ENCODE results near the gene GLRX3.
"Not testable (repeated sequence)": the region's sequence is repeated elsewhere in the genome, so short reads cannot be mapped to it uniquely, and the experiment has no call there.

GLRX3 gene

DNA sequence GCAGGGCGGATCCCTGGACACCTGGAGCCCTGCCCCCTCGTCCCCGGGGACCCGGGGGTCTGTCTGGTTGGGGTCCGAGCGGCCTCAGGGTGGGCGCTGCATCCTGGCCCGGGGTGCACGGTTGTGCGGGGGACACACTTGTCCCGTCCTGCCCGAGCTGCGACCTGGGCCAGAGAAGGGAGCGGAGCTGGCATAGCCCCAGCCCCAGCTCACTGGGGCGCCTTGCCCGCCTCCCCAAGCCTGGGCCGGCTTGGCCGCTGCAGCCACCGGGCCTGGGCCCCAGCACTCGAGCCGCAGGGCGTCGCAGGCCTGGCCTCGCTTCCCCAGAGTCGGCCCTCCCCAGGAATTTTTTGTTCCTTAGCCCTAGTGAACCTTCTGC is 54.5 kb downstream of the GLRX3 start:
- no peak for DNase-seq

DNA sequence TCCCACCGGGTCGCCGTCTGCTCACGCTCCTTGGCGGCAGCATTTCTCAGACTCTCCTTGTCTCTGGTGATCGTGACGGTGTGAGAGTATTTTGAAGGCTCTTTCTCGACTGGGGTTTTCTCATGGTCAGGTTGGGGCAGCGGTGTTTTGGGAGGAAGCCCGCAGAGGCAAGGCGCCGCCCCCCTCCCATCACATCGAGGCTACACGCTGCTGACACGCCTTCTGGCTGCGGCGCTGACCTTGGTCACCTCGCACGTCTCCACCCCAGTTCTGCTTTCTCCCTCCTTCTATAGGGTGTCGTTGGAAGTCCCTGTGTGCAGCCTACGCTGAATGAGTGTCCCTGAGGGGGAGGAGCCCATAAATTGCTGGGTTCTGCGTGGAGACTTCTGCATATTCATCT is 55.2 kb downstream of the GLRX3 start:
- no peak for DNase-seq

DNA sequence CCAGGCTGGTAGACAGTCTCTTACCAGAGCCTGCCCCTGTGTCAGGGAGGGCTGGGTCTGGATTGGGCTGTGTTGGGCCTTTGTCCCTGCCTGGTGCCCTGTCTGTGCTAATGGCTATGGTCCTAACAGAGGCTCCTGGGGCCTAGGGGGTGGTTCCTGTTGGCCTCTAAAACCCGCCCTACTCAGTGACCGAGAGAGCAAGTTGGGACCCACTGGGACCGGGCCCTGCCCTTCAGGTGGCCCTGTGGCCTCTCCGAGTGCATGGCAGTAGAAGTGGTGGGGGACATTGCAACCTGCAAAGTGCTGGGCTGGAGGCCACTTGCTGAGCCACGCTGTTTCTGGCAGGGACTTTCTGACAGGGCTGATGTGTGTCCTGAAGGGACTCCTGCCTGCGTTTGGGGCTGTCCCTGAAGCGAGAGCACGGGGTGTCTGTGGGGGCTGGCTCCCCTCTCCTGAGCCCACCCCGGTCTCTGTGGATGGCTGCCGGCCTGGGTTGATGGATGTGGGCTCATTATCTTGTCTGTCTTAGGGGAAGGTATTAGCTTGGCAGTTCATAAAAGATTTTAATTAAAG is 56.2 kb downstream of the GLRX3 start:
- DNase-seq = no peak

DNA sequence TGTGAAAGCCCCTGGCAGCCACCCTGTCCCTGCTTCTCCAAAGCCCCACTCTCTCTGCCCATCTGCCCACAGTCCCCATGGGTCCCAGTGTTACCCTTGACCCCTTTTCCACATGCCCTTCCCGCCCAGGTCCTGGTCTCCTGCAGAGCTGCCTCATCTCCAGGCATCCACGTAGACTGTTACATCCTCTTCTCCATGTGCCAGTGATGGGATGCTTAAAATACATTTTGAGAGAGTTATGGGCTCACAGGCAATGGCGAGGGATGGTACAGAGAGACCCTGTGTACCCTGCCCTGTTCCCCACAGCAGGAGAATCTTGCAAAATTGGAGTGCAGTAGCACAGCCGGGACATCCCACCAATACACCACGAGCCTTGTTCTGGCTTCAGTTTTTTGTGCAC is 56.8 kb downstream of the GLRX3 start:
- DNase-seq = no peak

DNA sequence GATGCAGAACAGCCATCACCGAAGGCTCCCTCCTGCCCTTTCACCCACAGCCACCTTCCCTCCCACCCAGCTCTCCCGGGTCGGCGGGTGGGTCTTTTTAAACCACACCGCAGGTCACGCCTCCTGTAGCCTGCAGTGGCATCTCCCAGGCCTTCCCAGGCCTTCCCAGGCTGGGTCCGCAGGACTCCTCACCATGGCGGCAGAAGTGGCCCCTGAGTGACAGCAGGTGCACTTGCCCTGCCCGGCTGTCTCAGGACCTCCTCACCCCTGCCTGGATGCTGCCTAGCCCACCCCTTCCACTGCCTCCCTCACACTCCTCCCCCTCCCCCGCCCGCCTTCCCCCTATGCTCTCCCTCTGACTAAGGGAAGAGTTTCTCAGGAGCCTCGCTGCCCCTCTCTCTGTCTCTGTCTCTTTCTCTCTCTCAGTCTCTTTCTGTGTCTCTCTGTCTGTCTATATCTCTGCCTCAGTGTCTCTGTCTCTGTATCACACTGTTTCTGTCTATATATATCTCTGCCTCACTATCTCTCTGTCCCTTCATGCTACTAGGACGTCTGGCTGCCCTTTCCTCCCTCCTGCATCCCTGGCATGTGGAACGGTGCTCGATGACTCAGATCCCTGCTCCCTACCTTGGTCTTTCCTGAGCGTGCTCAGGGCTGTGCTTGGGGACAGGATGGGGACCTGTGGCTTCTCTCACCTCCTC is 57.5 kb downstream of the GLRX3 start:
- no peak for DNase-seq

DNA sequence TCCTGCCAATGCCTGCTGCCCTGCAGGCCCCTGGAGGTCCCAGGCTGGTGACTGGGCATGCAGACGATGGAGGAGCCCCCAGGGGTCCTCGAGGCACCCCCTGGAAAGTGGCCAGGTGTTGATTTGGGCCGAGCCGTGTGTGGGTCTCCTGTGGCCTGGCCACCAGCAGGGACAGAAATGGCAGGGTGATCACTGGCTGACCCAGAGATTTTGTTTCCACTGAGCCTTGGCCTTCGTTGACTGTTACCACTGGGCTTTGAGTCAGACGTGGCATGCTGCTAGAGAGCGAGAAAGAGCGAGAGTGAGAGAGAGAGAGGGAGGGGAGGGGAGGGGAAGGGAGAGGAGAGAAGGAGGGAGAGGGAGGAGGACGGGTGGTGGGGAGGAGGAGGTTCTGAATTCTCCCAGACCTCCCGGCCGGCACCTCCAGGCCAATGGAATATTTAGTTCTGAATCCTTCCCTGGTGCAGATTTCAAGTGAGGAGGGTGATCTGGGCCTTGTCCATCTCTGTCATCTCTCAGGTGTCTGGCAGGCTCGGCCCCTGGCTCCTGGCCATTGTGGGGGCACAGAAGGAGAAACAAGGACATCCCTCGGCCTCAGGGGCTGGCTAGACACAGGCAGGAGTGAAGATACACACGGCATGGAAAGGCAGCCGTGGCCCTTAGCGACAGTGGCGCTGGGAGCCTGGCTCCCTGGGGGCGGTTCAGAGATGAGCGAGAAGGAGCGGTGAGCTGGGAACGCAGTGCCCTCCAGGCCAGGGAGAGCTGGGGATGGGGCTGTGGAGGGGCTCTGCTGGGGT is 58.2 kb downstream of the GLRX3 start:
- DNase-seq = no peak

DNA sequence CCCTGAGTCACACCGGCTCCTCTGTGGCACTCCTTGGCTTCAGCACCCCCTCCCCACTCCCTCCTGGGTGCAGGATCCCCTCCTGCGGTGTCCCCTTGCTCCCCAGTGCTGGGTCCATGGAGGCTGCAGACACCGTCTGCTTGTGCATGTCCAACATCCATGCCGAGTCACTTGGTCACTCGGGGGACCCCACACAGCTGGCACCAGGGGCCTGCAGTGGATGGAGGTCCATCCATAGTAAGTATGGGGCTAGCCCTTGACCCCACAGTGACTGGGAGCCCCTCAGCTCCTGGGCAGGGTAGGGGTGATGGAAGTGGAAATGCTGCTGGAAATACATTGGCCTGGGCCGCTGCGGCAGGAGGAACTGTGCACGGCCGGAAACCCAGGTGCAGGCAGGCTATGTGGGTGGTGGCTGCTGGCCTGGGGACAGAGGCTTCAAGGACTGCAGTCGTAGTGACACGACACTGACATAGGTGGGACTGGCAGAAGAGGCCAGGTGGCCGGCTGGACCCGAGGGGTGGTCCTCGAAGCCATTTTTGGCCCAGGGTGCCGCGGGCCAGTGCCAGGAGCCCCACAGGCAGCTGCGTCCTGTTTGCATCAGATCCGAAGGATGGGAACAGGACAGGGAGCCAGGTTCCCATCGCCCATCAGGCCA is 58.9 kb downstream of the GLRX3 start:
- no peak for DNase-seq

DNA sequence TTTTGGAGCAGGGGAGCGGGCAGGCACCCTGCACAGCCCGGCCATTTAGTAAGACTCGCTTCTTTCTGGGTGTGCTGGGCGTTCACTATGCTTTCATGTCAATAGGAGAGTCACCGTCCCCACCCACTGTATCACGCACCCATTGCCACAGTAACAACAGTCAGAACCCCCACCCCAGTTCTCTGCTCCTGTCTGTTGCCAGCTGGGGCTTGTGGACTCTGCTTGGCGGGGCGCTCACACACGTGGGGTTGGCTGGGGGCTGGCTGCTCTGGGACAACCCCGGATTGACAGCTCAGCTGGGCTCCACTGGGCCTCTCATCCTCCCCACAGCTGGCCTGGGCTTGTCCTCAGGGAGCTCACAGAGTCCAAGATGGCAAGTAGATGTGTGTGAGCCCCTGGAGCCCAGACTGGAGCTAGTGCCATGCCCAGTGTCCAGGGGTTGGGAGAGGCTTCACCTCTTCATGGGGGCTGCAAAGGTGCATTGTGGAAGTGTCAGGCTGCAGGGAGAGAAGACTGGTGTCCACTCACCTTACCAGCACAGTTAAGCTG is 59.6 kb downstream of the GLRX3 start:
- DNase-seq = no peak

DNA sequence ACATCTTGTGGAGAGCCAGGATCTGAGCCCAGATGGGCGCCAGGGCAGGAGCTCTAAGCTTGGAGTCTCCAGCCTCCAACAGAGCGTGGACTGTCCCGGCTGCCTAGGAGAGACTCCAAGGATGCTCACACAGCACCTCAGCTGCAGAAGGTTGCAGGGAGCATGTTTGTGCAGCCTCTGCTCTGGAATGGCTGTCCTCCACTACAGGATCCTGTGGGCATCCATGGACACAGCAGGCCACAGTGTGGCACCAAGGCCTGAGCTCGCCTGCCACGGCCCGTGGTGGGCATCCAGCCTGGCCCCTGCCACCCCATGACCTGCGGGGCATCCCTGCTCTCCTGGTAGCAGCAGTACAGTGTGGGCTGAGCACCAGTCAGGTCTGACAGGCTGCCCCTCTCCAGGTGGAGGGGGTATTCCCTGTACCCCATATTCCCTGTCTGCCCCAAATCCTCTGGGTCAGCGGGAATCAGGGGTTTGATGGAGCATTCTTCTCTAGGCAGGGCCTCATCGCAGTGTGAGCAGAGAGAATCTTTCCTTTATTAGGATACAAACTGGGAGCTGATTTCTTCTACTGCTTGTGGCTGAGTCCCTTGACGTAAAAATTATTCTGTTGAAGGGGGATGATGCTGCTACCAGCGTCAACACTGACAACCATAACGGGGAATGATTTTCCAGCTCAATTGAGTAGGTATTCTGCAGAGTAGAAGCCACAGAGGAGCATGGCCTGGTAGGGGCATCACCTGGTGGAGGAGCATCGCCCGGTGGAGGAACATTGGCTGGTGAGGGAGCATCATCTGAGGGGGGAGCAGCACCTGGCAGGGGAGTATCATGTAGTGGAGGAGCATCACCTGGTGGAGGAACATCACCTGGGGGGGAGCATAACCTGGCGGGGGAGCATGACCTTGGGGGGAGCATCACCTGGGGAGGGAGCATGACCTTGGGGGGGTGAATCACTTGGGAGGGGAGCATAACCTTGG is 60.6 kb downstream of the GLRX3 start:
- no peak for DNase-seq

DNA sequence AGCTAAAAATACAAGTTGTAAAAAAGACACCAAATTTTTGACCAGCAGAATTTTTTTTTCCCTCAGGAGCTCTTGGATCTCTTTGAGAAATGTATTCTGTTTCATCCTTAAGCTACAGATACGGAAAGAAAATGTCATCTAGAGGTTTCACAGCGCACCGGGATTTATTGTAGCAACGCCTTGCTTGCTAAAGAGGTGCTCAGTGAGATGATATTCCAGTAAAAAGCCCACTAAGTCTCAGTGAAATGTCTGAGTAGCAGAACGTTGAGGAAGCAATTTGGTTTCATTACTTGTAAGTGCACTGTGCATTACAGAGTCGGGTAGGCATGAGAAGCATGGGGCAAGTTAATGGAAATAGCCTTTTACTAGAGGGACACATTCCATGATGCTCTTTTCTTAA is 62.5 kb downstream of the GLRX3 start:
- DNase-seq = no peak

DNA sequence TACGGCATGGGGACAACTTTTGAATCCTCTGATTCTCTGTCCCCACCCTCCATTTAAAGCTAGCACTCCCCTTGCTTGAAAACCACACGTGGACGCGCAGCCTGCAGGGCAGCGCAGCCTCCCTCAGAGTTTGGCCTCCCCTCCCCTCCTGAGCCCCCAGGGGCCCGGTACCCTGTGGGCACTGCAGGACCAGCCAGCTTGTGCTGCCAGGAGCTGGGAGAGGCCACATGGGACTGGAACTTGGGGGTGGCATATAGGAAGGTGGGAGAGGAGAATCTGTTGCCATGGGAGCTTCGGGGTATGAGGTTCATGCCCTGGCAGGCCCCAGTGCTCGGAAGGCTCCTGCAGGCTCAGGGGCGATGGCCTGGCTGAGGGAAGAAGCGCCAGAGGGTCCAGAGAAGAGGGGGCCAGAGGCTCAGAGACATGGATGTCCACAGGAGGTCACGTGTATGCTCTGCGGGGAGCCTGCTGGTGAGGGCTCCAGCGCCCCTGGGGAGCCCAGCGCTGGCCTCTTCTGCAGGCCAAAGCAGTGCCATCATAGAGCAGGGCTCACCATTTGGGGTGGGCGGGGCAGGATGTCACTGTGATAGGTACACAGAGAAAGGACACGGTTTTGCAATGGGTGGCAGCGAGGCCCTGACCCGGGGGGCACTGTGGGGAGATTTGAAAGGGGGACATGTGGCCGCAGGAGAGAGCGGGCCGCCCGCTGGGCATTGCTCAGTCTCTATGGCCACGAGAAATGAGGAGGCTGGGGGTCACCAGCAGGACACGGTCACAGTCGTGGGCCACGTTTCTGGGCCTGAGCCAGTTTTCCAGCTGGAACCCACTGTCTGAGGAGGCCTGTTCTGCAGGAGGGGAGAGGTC is 64.2 kb downstream of the GLRX3 start:
- no peak for DNase-seq

DNA sequence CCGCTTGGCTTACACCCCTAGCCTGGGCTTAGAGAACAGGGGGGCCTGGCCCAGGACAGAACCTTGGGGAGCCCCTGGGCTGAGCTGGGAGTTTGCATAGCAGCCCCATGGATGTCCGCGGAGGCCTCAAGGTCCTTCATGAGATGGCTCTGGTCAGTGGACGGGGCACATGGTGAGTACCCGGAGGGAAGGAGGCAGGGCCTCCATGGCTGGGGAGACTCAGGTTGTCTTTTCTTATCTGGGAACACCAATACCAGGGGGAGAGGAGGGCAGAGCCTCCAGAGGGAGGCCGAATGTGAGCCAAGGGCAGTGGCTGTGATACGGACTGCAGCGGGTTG is 64.8 kb downstream of the GLRX3 start:
- DNase-seq = no peak

DNA sequence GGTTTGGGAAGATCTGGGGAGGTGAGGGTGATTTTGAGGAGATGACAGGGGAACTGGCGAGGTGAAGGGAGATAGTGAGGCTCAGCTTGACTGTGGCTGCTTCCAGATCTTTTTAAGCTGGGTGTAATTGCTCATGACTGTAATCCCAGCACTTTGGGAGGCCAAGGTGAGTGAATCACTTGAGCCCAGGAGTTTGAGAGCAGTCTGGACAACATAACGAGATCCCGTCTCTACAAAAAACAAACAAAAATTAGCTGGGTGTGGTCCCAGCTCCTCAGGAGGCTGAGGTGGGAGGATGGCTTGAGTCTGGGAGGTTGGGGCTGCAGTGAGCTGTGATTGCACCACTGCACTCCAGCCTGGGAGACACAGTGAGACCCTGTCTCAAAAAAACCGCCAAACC is 66.0 kb downstream of the GLRX3 start:
- DNase-seq = not testable (repeated sequence)

DNA sequence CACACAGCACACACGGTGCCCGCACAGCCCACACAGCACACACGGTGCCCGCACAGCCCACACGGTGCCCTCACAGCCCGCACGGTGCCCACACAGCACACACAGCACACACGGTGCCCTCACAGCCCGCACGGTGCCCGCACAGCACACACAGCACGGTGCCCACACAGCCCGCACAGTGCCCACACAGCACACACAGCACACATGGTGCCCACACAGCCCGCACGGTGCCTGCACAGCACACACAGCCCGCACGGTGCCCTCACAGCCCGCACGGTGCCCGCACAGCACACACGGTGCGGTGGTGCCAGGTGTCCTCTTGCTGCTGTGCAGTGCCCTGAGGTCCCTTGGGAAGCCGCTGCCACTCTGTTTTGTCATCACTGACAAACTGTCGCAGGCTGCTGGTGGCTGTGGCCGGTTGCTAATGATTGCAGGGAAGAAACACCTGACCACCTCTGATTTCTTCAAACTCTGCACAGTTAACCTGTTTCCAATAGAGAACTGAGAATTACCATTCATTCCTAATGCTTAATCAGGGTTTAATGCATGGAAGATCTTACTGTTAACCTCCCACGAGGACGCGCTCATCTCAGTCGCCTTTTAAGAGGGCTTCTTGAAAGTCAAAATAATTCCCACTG is 66.9 kb downstream of the GLRX3 start:
- DNase-seq = no peak

DNA sequence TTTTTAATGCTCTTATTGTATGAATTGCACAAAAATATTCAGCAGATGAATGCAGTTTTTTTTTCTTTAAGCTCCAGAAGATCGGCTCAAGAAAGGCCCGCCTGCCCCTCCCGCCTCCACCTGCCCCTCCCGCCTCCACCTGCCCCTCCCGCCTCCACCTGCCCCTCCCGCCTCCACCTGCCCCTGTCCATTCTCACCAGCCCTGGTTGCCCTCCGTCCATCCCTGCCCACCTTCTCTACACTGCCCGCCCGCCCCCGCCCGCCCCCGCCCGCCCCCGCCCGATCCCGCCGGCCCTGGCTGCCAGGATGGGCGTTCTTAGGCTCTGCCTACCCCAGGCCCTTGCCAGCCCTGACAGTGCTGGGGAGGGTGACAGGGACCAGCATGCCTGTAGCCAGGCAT is 67.4 kb downstream of the GLRX3 start:
- no peak for DNase-seq

DNA sequence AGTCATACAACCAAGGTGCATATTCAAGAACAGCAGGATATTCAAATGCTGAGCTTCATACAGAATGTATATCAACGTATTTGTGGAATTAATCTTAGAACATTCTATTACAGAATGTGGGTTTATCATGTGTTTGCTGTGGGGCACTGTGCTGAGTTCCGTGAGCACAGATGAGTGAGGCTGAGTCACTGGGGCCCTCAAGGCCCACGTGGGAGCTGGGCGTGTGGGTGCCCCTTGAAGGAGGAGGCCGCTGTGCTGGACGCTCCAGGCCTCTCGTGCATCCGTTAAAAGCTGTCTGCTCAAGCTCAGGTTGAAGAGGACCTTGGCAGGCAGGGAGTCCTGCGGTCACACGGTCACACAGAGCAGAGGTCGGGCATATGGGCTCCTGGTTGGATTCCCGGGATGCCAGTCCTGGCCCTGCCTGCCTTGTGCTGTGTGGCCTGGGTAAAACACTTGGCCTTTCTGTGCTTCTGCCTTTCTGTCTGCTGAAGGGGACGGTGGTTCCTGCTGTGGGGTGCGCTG is 70.1 kb downstream of the GLRX3 start:
- DNase-seq = no peak

DNA sequence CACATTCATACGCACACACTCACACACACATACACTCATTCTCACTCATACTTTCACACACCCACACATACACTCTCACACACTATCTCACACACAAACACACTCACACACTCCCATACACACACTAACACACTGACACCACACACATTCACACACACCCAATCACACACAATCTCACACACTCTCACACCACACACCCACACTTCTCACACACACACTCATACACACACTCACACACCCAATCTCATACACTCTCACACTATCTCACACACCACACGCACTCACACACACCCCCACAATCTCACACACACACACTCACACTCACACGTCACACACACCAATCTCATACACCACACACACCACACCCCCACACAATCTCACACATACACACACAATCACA is 71.0 kb downstream of the GLRX3 start:
- DNase-seq = no peak

DNA sequence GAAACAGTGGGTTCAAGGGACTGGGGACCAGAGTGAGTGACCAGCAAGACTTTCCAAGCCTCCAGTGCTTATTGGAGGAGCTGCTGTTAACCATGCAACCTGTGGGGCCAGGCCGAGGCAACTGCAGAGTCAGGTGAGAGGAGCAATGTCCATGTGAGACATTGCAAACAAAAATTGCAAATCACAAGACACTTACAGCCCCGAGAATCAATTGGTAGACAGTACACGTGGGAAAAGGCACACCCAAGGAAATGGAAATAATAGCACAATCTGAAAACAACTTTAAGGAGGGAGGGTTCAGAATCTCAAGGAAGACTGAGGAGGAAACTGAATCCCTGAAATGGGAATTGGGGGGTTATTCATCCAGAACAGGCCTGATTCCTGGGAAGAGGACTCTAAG is 72.6 kb downstream of the GLRX3 start:
- no peak for DNase-seq

DNA sequence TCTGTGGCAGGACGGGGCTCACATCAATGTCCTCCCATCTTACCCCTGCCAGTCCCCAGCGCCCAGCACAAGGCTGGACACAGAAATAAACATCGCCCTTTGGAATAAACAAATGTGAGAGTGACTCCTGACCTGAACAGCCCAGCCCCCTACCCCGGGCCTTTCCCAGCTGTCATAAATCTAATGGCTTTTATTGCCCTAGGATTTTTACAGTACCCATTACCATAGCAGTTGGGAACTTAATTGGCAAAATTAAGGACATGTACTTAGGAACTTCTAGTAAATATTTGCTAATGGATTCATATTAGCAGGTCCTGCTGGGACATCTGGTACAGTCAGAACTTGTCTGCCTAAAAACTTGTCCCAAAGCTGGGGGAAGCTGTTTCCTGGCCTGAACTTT is 76.6 kb downstream of the GLRX3 start:
- no peak for DNase-seq

DNA sequence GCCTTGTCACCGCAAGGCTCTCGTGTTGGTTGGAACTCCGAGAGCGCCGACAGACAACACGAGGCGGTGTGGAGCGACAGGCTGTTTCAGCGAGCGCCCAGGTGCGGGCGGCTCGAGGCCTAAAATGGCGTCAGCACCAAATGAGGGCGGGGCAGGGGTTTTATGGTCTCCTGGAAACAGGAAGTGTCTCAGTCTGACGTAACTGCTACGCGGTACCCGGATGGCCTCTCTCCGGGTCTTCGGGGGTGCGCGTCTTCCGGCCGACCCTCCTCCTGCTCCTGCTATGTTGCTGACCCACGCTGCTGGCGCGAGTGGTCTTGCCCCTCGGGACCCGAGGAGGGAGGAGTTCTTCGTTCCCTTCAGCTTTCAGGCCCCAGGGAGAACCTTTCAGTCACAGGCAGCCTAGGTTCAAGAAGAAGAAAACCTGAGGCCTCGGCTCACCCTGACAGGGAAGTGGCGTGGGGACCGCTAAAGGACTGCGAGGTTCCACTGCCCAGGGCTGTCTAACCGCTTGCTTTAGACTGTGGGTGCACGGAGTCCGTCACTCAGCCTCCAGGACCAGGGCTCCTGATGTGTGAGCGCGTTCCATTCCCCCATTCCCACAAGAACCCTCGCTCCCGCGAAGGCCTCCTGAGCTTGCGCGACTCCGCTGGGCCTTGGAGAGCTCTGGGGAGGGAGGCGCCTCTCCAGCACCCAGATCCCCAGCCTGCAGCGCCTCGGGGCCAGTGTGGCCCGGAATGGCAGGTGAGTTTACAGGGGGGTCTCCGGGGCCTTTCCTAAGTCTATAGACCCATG is 77.3 kb downstream of the GLRX3 start:
- no peak for DNase-seq
